Hippocampal formation (tissue), 2 donors: ENCODE results near the gene NOTCH1.
A peak's percentile ranks its signal among the peaks of the same experiment; 100 is the strongest.

Source experiments
- DNase-seq, 2 donors: peaks; one replicate each; lab custom pipeline; 2025; lab: John Stamatoyannopoulos, UW

Gene NOTCH1

GRCh38 chr9:136501686-136502085 is 44.2 kb downstream of the NOTCH1 start:
- no peak for DNase-seq

DNA sequence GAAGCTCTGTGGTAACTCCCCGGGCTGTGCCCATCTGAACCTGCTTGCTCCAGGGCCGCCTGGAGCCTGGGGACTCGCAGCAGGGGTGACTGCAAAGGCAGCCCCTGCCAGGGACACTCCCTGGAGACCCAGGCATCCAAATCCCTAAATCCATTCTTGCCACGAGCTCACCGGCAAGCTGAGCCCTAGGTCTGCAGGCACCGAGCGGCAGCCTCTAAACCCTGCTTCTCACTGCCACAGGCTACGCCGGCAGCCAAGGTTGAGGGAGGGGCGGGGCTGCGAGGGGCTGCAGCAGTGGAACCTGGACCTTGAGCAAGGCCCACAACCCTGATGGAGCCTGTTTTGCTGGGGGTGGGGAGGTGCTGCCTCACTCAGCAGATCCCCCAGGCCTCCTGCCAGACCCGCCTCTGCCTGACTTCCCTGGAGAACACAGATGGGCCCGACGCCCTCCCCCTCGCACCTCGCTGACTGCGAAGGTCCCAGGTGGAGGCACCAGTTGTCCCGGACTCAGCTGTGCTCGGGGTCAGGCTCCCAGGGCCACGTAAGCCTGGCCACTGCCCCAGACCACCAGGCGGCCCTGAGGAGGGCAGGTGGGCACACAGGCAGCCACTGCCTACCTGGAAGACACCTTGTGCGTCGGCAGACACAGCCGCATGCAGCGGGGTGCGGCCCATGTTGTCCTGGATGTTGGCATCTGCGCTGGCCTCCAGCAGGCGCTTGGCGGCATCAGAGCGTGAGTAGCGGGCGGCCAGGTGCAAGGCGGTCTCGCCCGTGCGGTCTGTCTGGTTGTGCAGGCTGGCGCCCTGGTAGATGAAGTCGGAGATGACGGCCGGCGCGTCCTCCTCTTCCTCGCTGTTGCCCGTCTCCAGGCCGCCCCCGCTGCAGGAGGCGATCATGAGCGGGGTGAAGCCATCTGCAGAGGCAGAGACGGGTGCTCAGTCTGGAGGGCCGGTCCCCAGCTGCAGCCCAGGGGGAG is 45.6 kb downstream of the NOTCH1 start:
- DNase-seq, result no peak

DNA sequence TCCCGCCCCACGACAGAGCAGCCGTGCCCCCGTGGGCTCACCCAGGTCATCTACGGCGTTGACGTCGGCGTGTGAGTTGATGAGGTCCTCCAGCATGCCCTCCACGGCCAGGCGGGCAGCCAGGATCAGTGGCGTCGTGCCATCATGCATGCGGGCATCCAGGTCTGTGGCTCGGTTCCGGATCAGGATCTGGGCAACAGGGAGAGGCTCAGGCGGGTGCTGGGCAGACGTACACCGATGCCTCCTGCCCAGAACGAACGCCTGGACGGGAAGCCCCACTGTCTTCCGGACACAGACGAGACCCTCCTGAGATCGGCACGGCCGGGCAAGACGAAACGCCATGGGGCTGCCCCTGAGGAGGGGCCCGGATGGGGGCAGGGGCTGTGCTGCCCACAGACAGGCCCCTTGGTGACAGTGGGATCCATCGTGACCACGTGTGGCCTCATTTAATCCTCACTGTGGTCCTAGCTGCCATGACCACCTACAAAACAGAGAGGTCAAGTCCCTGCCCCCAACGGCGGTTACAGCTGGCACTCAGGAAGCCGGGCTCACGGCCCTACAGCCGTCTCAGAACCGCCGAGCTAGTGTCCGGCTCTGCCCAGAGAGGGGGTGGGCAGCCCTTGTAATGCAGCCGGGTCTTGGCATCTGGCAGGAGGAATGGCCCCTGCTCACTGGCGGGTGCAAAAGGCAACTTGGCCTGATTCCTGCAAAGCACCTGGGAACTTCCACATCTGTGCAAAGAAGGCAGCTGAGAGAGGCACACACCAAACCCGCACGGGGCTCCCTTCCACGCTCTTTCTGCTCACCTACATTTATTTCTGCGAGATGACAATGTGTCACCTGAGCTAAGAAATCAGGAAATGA is 46.5 kb downstream of the NOTCH1 start:
- no peak for DNase-seq

GRCh38 chr9:136497916-136498695 is 47.7 kb downstream of the NOTCH1 start:
- no peak for DNase-seq

- DNase-seq, result no peak
Measured at GRCh38 chr9:136496801-136497620, 48.8 kb downstream of the NOTCH1 start.

DNA sequence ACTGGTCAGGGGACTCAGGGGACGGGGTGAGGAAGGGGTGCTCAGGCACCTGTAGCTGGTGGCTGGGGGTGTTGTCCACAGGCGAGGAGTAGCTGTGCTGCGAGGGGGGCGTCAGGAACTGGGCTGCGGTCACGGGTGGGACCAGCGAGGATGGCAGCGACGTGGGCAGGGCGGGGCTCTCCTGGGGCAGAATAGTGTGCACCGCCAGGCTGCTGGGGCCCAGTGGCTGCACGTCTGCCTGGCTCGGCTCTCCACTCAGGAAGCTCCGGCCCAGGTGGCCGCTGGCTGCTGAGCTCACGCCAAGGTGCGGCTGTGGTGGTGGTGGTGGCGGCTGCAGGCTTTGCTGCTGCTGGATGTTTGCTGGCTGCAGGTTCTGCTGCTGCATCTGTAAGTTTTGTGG is 49.7 kb downstream of the NOTCH1 start:
- no peak for DNase-seq

DNA sequence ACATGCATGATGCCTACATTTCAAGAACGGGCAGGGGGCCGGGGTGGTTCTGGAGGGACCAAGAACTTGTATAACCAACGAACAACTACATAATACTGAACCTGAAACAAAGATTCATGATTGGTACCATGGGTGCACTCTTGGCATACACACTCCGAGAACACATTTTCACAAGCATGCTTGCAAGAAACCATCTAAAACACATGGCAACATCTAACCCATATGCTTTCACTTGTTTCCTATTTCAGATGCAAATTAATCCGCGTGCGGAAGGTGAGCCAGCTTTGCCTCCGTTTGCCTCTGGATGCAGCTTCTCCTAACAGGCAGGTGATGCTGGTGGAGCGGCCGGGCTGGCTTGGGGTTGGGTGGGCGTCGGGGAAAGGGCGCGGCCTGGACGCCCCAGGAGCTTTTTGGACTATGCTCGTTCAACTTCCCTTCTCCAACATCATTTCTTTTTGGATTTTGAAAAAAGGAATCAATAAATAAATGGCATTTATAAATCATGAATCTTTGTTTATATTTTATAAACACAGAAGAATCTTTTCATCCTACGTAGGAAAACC is 50.5 kb downstream of the NOTCH1 start:
- no peak for DNase-seq

- peak in 1 of 2 donors; percentile 55 for DNase-seq
Measured at GRCh38 chr9:136494531-136495215, 51.2 kb downstream of the NOTCH1 start.

GRCh38 chr9:136494012-136494411 is 51.8 kb downstream of the NOTCH1 start:
- no peak for DNase-seq

DNA sequence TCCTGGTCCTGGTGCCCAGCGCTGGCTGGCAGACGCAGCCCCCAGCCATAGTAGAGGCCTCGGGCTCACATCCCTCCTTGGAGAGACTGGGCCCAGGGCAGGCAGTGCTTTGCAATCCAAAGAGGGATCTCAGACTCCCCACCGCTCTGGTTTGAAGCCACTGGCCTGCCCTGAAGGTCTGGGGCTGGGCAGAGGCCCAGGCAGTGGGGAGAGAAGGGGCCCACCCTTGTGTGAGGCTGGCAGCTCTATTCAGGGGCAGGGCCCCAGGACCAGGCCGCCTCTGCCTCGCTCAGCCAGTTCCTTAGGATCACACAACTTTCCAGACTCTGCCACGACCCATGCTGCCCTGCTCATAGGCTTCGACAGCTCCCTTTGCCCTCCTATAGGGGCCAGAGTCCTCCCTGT is 52.3 kb downstream of the NOTCH1 start:
- DNase-seq, result no peak

GRCh38 chr9:136492978-136493522 is 52.8 kb downstream of the NOTCH1 start:
- DNase-seq, result no peak

DNA sequence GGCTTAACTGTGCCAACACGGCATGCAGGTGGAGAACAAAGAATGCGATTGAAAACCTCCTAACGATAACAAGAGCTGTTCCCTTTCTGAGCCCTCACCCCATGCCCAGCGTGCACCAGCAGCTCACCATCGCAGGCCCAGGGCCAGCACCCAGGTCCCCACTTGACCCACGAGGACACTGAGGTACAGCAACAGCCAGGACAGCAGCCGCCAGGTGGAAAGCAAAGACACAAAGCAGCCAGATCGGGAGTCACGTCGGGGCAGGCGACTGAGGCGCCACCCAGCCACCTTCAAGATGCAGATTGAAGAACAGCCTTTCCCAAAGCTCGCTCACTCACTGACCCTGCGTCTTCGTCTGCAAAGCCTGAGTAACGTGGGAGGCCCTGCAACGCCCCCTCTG is 56.1 kb downstream of the NOTCH1 start:
- no peak for DNase-seq

DNA sequence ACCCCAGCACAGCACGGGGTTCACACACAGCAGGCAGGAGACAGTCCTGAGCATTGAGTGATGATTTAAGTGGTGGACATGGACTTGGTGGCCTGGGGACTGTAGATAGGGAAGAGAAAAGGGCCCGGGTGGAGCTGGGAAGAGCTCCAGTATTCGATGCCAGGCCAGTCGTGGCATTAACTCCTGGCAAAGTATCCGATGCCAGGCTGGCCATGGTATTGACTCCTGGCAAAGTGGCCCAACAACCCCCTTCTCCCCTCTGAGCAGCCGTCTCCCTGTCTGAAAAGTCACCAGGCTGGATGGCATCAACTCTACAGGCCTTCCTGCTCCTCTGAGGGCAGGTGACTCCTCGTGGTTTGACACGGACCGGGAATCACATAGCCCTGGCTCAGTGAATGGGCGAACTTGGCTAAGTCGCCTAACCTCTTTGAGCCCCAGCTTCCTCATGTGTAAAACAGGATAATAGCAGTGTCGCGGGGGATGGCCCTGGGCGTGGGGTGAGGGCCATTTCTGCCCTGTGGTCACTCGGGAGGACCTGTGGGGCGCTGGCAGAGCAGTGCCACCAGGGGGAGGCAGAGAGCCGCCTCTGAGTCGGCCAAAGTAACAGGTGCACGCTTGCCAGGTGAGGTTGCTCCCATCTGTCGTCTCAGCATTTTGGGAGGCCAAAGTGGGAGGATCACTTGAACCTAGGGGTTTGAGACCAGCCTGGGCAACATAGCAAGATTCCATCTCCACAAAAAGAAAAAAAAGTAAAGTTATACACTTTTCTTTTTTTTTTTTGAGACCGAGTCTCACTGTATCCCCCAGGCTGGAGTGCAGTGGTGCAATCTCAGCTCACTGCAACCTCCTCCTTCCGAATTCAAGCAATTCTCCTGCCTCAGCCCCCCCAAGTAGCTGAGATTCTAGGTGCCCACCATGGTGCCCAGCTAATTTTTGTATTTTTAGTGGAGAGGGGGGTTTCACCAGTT is 57.3 kb downstream of the NOTCH1 start:
- peak in 1 of 2 donors; percentile 42 for DNase-seq

DNA sequence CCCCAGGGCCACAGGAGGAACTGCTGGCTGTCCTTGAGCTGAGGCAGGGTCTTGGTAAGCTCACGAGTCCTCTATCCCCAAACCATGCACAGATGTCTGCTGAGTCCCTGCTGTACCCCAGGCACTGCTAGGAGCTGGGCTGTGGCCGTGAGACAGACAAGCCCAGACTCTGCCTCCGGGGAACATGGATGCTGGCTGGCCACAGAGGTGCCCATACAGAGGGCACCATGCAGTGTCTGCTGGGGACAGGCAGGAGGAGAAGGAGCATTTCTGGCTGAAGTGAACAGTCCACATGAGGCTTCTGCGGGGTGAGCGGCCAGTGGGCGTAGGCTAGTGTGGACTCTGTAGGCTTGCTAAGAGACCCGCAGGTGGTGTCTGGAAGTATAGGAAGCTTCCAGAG is 58.2 kb downstream of the NOTCH1 start:
- no peak for DNase-seq

- no peak for DNase-seq
Measured at GRCh38 chr9:136486823-136487620, 58.8 kb downstream of the NOTCH1 start.

DNA sequence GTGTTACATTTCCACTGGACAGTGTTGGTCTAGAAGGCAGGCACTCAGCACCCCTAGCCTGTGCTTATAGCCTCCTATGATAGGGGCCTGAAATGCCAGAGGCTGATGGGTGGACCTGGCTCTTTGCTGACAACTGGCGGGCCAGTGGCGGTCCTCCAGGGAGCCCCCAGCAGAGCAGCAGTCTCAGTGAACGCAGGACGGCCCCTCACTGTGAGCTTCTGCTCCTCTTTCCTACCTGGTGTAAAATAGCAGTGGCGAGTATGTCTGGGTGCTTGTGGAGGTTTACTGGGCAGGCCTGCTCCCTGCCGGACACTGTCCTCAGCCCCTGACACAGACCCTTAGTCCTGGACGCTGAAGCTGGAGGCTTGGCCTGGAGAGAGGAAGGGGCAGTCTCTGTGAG is 59.7 kb downstream of the NOTCH1 start:
- DNase-seq, result no peak
